OCI-LY1 (cell line): Measurements from ENCODE around the gene HAO2.
"Not testable (repeated sequence)": the region's sequence is repeated elsewhere in the genome, so short reads cannot be mapped to it uniquely, and the experiment has no call there.

Source experiments
- H2AFZ ChIP-seq: fragments of 200-600 bp; sonication (generic), shearing (Covaris generic); 2 replicates; pipeline ENCODE4 v1.6.0; 2014; ENCODE audit warnings: antibody characterized with exemption, mild to moderate bottlenecking, low read length
- H3F3A ChIP-seq: fragments of 200-600 bp; sonication (generic), shearing (Covaris generic); 2 replicates; pipeline ENCODE4 v1.6.0; 2014; ENCODE audit warnings: mild to moderate bottlenecking, antibody characterized with exemption, low read length, moderate library complexity; ENCODE audit not compliant: insufficient read depth
- H3K27ac ChIP-seq: fragments of 200-600 bp; sonication (generic); 2 replicates; pipeline ENCODE4 v1.5.1; 2014; ENCODE audit warnings: low read length, mixed run types, mild to moderate bottlenecking, low read depth; ENCODE audit not compliant: poor library complexity, severe bottlenecking
- H3K27me3 ChIP-seq: fragments of 200-600 bp; sonication (generic); 2 replicates; pipeline ENCODE4 v1.6.0; 2014; ENCODE audit warnings: antibody characterized with exemption, mild to moderate bottlenecking, low read length, moderate library complexity; ENCODE audit not compliant: insufficient read depth
- H3K36me3 ChIP-seq: fragments of 200-600 bp; sonication (generic); 2 replicates; pipeline ENCODE4 v1.6.1; 2014; ENCODE audit warnings: mild to moderate bottlenecking, antibody characterized with exemption, low read length, moderate library complexity, mixed read lengths; ENCODE audit not compliant: insufficient read depth
- H3K4me1 ChIP-seq: fragments of 200-600 bp; sonication (generic); 2 replicates; pipeline ENCODE4 v1.5.1; 2014; ENCODE audit warnings: mild to moderate bottlenecking, low read length, moderate library complexity; ENCODE audit not compliant: insufficient read depth, severe bottlenecking
- H3K4me2 ChIP-seq: fragments of 200-600 bp; sonication (generic), shearing (Covaris generic); 2 replicates; pipeline ENCODE4 v1.6.1; 2014; ENCODE audit warnings: low read length
- H3K4me3 ChIP-seq: fragments of 200-600 bp; sonication (generic); 2 replicates; pipeline ENCODE4 v1.5.1; 2014; ENCODE audit warnings: low read length, low read depth, mild to moderate bottlenecking, mixed read lengths; ENCODE audit not compliant: poor library complexity, severe bottlenecking
- H3K79me2 ChIP-seq: fragments of 200-600 bp; shearing (Covaris generic); 2 replicates; pipeline ENCODE4 v1.6.1; 2016; ENCODE audit warnings: mixed run types, low read length, mixed read lengths; ENCODE audit not compliant: insufficient read depth
- H3K9ac ChIP-seq: fragments of 200-600 bp; sonication (generic), shearing (Covaris generic); 2 replicates; pipeline ENCODE4 v1.6.1; 2014; ENCODE audit warnings: mild to moderate bottlenecking, low read length, mixed read lengths
- H3K9me2 ChIP-seq: fragments of 200-600 bp; sonication (generic), shearing (Covaris generic); 2 replicates; pipeline ENCODE4 v1.6.1; 2014; ENCODE audit warnings: low read depth, mild to moderate bottlenecking, low read length, mixed read lengths
- H3K9me3 ChIP-seq: fragments of 200-600 bp; shearing (Covaris generic); 2 replicates; pipeline ENCODE4 v1.6.1; 2014; ENCODE audit warnings: low read length, mixed read lengths
- H4K20me1 ChIP-seq: fragments of 200-600 bp; sonication (generic), shearing (Covaris generic); 2 replicates; pipeline ENCODE4 v1.6.0; 2016; ENCODE audit warnings: mild to moderate bottlenecking, low read length; ENCODE audit not compliant: insufficient read depth
- CTCF ChIP-seq: fragments of 200-600 bp; sonication (generic), shearing (Covaris generic); IDR thresholded peaks from 2 replicates; pipeline ENCODE4 v1.5.1; 2017; ENCODE audit warnings: mild to moderate bottlenecking, antibody characterized with exemption, low read length, moderate library complexity, mixed read lengths
- EZH2 ChIP-seq: fragments of 200-600 bp; sonication (generic), shearing (Covaris generic); IDR thresholded peaks from 2 replicates; pipeline ENCODE4 v1.8.0; 2017; ENCODE audit warnings: borderline replicate concordance, mixed run types, mild to moderate bottlenecking, antibody characterized with exemption, low read length, moderate library complexity, mixed read lengths

HAO2 gene

GRCh38 chr1:119374208-119374874 lies 5.8 kb downstream of the HAO2 start:
- H4K20me1 ChIP-seq, result no peaks in the 10 kb centered on the region
- no peaks in the 10 kb centered on the region for H3K36me3 ChIP-seq
- no peak overlapping the region for H3K4me3 ChIP-seq
- H2AFZ ChIP-seq, result no peak overlapping the region
- no peaks in the 10 kb centered on the region for H3K4me1 ChIP-seq
- H3K9me2 ChIP-seq, result no peaks in the 10 kb centered on the region
- no peaks in the 10 kb centered on the region for H3K79me2 ChIP-seq
- H3F3A ChIP-seq, result no peaks in the 10 kb centered on the region
- H3K27ac ChIP-seq, result no peak overlapping the region
- no peak overlapping the region for H3K4me2 ChIP-seq
- H3K9ac ChIP-seq, result no peak overlapping the region
- no peak for TF ChIP-seq CTCF
- no peak for TF ChIP-seq EZH2
- no peaks in the 10 kb centered on the region for H3K9me3 ChIP-seq
- H3K27me3 ChIP-seq, result no peaks in the 10 kb centered on the region

- Histone ChIP-seq H3K4me1 (no peaks in the 10 kb centered on the region), H3F3A (no peaks in the 10 kb centered on the region), H4K20me1 (no peaks in the 10 kb centered on the region), H3K9me2 (no peaks in the 10 kb centered on the region), H3K27ac (no peak overlapping the region), H3K4me2 (no peak overlapping the region), H3K27me3 (no peaks in the 10 kb centered on the region), H3K9ac (no peak overlapping the region), H3K4me3 (no peak overlapping the region), H2AFZ (no peak overlapping the region), H3K9me3 (no peaks in the 10 kb centered on the region), H3K36me3 (no peaks in the 10 kb centered on the region), H3K79me2 (no peaks in the 10 kb centered on the region)
- no peak for TF ChIP-seq EZH2
Measured at GRCh38 chr1:119375366-119375765, 6.8 kb downstream of the HAO2 start.

- TF ChIP-seq EZH2, result no peak
- no peak for TF ChIP-seq CTCF
- Histone ChIP-seq H4K20me1 (no peaks in the 10 kb centered on the region), H3K27me3 (no peaks in the 10 kb centered on the region), H3K36me3 (no peaks in the 10 kb centered on the region), H3K9me3 (no peaks in the 10 kb centered on the region), H2AFZ (no peak overlapping the region), H3K9me2 (no peaks in the 10 kb centered on the region), H3K79me2 (no peaks in the 10 kb centered on the region), H3K4me3 (no peak overlapping the region), H3K4me1 (no peaks in the 10 kb centered on the region), H3K27ac (no peak overlapping the region), H3K9ac (no peak overlapping the region), H3K4me2 (no peak overlapping the region), H3F3A (no peaks in the 10 kb centered on the region)
Measured at GRCh38 chr1:119376594-119376993, 8.0 kb downstream of the HAO2 start.

GRCh38 chr1:119377594-119377993 lies 9.0 kb downstream of the HAO2 start:
- H3K4me2 ChIP-seq, H3K36me3 ChIP-seq, H3K27me3 ChIP-seq, H3K9me2 ChIP-seq, H4K20me1 ChIP-seq, H3K4me3 ChIP-seq, H2AFZ ChIP-seq, H3K4me1 ChIP-seq, H3K9me3 ChIP-seq, H3K79me2 ChIP-seq, H3K9ac ChIP-seq, H3K27ac ChIP-seq, H3F3A ChIP-seq: not testable (repeated sequence)
